HG03558 (cell line): ENCODE results near the gene DUSP3.

Source experiments
- ATAC-seq: cut with Tn5 transposase; IDR thresholded peaks from one replicate; pipeline ENCODE4 v1.9.1; 2021; ENCODE audit warnings: moderate number of reproducible peaks; ENCODE audit not compliant: unreplicated experiment; ENCODE audit errors: extremely low read depth

Gene DUSP3

GRCh38 chr17:43778337-43779144, at the start of gene DUSP3:
TSS of gene DUSP3 (minus strand) at chr17:43778977. CDS start at chr17:43778924, 53 bp downstream.
- ATAC-seq = no peak

GRCh38 chr17:43827596-43827995, 48.8 kb upstream of the DUSP3 start:
- no peak for ATAC-seq

DNA sequence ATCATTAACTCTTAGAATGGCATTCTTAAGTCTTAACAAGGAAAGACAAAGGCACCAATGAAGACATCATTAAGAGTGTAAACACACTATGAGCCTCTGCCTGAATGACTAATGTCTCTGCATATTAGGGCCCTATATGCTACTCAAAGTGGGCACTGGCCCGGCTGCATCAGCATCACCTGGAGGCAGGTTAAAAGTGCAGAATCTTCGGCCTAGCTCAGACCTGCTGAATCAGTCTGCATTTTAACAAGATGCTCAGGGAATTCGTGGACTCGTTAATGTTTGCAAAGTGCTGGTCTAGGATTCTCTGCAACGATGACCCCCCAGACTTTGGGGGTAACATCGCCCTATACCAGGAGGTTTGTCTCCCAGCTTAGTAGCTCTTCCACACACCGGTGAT, 47.4 kb upstream of the DUSP3 start:
- ATAC-seq = no peak

- ATAC-seq = no peak
Measured at GRCh38 chr17:43825567-43825966, 46.8 kb upstream of the DUSP3 start.

DNA sequence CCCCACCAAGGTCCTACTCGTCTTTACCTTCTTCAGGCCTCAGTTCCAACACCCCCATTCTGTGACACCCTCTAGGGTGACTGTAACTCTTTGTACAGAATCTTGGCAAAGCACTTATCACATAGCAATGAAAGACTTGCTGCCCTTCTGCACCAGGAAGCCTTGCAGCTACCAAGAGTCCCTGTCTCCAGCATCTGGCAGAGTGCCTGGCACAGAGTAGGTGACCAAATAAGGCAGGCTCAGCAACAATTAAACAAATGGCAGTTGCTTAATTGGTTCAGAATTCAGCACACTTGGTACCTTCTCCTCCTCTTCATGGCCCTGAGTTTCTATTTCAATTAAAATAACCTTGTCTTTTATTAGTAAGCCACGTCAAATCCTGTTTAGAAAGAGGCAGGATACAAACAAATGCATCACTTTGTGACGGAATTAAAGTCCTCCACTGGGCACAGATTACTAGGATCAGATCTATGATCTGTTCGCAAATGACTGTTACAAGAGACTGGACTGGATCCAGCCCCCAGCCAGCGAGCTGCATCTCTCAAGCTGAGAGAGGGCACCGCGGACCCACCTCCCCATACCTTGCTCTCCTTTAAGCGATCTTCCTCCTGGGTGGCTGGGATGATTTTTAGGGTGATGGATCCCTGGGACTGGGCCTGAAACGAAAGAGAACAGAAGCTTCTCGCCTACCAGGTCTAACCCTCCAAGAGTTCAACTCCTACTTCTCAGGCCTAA, 44.7 kb upstream of the DUSP3 start:
- ATAC-seq = no peak

GRCh38 chr17:43822570-43823190, 43.9 kb upstream of the DUSP3 start:
- no peak for ATAC-seq

GRCh38 chr17:43820759-43821158, 42.0 kb upstream of the DUSP3 start:
- ATAC-seq = no peak

GRCh38 chr17:43818966-43819365, 40.2 kb upstream of the DUSP3 start:
- ATAC-seq = no peak

DNA sequence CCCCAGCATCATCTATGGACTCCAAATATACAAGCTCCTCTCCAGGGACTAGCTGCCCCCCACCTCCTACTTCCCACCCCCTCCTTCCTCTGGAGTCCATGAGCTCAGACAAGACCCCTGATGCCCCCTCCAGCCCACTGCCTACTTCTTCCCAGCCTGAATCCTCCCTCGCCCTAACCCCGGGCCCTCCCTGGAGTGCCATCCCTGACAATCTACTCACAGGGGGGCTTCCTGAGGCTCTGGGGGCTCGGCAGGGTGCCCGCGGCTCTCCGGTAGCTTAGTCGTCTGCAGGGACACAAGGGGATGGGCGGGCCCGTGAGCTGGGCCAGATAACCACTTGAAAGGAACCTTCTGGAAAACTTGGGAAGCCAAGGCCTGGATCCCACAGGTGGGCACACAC, 39.0 kb upstream of the DUSP3 start:
- ATAC-seq = no peak

DNA sequence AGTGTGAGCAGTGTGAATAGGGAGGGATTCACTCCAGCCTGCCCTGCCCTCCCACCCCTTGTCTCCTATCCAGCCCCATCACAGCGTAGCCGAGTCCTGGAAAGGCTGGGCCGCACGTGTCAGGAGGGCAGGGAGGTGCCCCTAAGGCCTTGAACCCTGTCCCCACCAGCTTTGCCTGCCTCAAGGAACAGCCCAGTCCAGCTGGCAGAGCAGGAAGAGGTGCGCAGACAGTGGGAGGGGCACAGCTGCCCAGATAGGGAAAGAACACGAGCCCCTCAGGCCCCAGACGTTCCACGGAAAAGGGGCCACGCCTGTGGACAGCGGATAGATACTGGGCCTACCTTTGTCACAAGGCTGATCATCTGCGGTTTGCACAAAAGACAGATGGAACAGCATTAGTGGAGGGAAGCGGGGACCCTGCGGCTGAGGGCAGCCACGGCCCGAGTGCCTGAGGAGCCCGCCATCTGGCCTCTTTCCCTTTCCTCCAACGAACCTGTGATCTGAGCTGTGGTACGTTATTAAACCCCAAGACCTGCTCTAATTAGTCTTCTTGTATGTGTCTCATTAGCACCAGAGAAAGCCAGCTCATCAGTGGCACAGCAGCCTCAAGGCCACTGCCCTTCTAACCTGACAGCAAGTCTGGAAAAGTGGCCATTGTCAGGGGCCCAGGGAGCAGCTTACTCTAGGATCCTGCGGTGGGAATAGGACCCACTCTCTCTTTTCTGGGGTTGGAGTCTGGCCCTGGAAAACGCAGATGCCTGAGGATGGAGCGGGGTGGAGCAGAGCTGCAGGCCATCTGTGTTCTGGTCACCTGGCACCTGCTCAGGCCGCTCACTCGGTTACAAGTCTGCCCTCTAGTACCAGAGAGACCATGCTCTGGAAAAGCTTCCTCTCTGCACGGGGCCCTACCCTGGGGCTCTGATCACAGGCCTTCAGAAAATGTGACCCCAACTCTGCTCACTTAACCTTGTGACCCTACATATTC, 37.9 kb upstream of the DUSP3 start:
- no peak for ATAC-seq

GRCh38 chr17:43814714-43815113, 35.9 kb upstream of the DUSP3 start:
- no peak for ATAC-seq

DNA sequence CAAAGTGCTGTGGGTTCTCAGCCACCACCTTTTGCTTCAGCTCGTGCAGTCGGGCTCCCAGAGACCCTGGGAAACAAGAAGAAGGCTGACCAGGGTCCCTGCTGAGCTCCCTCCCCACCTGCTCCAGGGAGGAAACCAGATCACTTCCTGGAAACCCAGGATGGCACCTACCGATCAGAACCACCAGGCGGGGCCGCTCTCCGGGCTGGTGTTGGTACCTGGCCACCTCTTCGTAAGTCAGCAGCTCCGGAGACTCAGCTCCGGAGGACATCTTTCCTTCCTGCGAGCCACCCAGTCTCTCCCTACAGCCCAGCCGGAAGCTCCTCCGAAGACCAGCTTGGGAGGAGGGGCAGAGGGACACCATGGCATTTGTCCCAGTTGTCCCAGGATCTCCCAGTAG, 35.2 kb upstream of the DUSP3 start:
- no peak for ATAC-seq

DNA sequence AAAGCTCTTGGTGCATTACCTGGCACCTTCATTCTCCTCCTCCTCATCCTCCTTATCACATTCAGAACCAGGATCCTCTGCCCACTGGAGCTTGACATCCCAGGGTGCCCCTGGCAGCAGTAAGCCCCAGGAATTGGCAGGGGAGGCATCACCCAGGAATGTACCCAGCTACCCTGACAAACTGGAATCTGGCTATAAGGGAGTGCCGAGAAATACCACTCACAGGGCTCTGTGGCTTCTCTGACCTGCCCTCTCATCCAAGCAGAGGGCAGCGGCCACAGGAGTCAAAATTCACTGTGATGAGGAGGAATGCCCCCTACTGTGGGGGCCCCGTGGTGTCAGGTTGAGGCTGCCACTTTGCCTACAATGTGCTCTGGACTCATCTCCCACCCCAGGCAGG, 34.6 kb upstream of the DUSP3 start:
- no peak for ATAC-seq

GRCh38 chr17:43812396-43813265, 33.9 kb upstream of the DUSP3 start:
- ATAC-seq = no peak

GRCh38 chr17:43810823-43811222, 32.0 kb upstream of the DUSP3 start:
- no peak for ATAC-seq

GRCh38 chr17:43810226-43810715, 31.5 kb upstream of the DUSP3 start:
- no peak for ATAC-seq

DNA sequence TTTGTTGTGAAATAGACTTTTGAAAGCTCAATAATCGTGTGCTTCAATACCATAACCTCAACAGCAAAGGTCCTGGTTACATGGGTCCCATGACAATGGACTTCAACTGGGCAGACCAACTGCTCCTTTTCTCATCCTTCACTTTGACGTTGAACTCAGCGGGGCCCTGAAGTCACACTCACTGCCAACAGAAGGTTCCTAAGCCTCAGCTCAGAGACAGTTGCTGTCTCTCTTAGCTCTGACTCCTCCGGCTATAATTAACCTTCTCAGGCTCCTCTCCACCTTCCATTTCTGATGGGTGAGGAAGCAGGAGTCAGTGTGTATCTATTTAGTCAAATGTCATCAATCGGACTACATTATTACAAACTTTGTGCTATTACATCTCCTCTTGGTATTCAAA, 30.3 kb upstream of the DUSP3 start:
- ATAC-seq = no peak

GRCh38 chr17:43808076-43808475, 29.3 kb upstream of the DUSP3 start:
- no peak for ATAC-seq

DNA sequence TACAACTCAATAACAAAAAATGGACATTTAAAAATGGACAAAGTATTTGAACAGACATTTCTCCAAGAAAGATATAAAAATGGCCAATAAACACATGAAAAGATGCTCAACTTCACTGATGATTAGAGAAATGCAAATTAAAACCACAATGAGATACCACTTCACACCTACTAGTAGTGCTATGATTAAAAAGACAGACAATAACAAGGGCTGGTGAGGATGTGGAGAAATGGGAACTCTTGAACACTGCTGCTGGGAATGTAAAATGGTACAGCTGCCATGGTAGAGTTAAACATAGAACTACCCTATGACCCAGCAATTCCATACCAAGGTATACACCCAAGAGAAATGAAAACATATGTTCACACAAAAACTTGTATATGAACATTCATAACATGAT, 26.3 kb upstream of the DUSP3 start:
- no peak for ATAC-seq
